Stimulated activated CD8-positive, alpha-beta memory T cell treated with anti-CD3 and anti-CD28 coated beads, Interleukin-2, amount 100 ng/mL, for 48 hours (primary cell): Measurements from ENCODE around the gene DMXL2.
"Not testable (repeated sequence)": the region's sequence is repeated elsewhere in the genome, so short reads cannot be mapped to it uniquely, and the experiment has no call there.

ENCODE experiments used
- DNase-seq, 2 donors: peaks; one replicate each; pipeline ENCODE4 v3.0.0-alpha.2; 2020; ENCODE audit warnings: low read depth in 2 of 2

The DMXL2 gene

GRCh38 chr15:51494411-51495314, 127.9 kb downstream of the DMXL2 start:
- DNase-seq: no peak

GRCh38 chr15:51493892-51494291, 128.7 kb downstream of the DMXL2 start:
- no peak for DNase-seq

GRCh38 chr15:51492528-51492927, 130.0 kb downstream of the DMXL2 start:
- no peak for DNase-seq

GRCh38 chr15:51491941-51492340, 130.6 kb downstream of the DMXL2 start:
- no peak for DNase-seq

- DNase-seq: no peak
These were observed 137.8 kb downstream of the DMXL2 start for GRCh38 chr15:51484781-51485180.

- DNase-seq: no peak
These were observed 138.6 kb downstream of the DMXL2 start for GRCh38 chr15:51483985-51484384.

- DNase-seq: no peak
These were observed 139.1 kb downstream of the DMXL2 start for GRCh38 chr15:51483520-51483919.

- DNase-seq: no peak
These were observed 146.8 kb downstream of the DMXL2 start for GRCh38 chr15:51475736-51476135.

- DNase-seq: no peak
These were observed 152.1 kb downstream of the DMXL2 start for GRCh38 chr15:51470512-51470911.

- no peak for DNase-seq
These were observed 161.8 kb downstream of the DMXL2 start for GRCh38 chr15:51460796-51461195.

GRCh38 chr15:51450001-51450400, 172.6 kb downstream of the DMXL2 start:
- DNase-seq: no peak

GRCh38 chr15:51448622-51449399, 173.8 kb downstream of the DMXL2 start:
- DNase-seq: no peak

GRCh38 chr15:51447855-51448621, 174.5 kb downstream of the DMXL2 start:
- DNase-seq: no peak

GRCh38 chr15:51446029-51446744, 176.4 kb downstream of the DMXL2 start:
- not testable (repeated sequence) for DNase-seq

GRCh38 chr15:51444807-51445206, 177.8 kb downstream of the DMXL2 start:
- no peak for DNase-seq

- DNase-seq: no peak
These were observed 178.5 kb downstream of the DMXL2 start for GRCh38 chr15:51444112-51444511.

- no peak for DNase-seq
These were observed 179.2 kb downstream of the DMXL2 start for GRCh38 chr15:51443282-51443914.

GRCh38 chr15:51438526-51438925, 184.0 kb downstream of the DMXL2 start:
- no peak for DNase-seq

- no peak for DNase-seq
These were observed 197.0 kb downstream of the DMXL2 start for GRCh38 chr15:51425517-51426040.

GRCh38 chr15:51424780-51425179, 197.8 kb downstream of the DMXL2 start:
- DNase-seq: no peak

GRCh38 chr15:51423040-51423439, 199.5 kb downstream of the DMXL2 start:
- not testable (repeated sequence) for DNase-seq
